AG09309 (cell line): ENCODE data around the gene NOP56.

ENCODE experiments used
- DNase-seq: peaks from one replicate; pipeline ENCODE4 v3.0.0-alpha.2; 2010; ENCODE audit warnings: low read depth
- H3K4me3 ChIP-seq: 2 replicates; pipeline ENCODE4 v1.5.1; 2011; ENCODE audit warnings: mild to moderate bottlenecking, low read depth, low read length, moderate library complexity; ENCODE audit not compliant: control insufficient read depth
- TF ChIP-seq, protein P1 (sequence below): IDR thresholded peaks from 2 replicates; pipeline ENCODE4 v1.5.1; 2011; ENCODE audit warnings: mild to moderate bottlenecking, low read depth, low read length, inconsistent platforms; ENCODE audit not compliant: insufficient read depth, control insufficient read depth; ENCODE audit errors: missing control alignments

The NOP56 gene

DNA sequence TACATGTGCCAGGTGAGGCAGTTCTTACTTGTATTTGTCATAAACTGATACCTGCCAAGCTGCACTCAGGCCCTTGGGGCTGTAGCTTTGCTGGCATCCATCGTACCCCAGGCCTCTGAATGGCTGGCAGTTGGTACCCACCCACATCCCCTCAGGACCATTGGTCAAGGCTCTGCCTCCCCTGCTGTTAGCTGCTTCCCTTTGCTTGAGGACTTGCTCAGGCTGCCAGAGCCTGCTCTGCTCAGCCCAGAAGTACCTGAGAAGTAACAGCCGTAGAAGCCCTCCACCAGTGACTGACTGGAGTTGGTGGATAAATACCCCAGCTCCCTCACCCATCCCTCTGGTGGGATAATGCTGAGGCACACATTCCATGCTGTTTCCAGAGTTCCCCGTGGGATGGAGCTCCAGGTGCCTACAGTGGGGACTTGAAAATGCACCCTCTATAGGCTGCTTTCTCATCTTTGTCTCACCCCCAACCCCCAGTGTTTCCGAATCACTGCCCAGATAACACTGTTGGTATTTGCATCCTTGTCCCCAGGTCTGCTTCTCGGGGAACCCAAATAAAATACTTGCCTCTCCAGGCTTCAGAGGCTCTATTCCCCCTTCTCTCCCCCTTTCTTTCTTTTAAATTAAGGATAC lies 47.5 kb downstream of the NOP56 start:
- H3K4me3 ChIP-seq = no peak overlapping the region
- TF ChIP-seq, protein P1, sequence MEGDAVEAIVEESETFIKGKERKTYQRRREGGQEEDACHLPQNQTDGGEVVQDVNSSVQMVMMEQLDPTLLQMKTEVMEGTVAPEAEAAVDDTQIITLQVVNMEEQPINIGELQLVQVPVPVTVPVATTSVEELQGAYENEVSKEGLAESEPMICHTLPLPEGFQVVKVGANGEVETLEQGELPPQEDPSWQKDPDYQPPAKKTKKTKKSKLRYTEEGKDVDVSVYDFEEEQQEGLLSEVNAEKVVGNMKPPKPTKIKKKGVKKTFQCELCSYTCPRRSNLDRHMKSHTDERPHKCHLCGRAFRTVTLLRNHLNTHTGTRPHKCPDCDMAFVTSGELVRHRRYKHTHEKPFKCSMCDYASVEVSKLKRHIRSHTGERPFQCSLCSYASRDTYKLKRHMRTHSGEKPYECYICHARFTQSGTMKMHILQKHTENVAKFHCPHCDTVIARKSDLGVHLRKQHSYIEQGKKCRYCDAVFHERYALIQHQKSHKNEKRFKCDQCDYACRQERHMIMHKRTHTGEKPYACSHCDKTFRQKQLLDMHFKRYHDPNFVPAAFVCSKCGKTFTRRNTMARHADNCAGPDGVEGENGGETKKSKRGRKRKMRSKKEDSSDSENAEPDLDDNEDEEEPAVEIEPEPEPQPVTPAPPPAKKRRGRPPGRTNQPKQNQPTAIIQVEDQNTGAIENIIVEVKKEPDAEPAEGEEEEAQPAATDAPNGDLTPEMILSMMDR = no peak
- DNase-seq = no peak

- no peak for DNase-seq
- H3K4me3 ChIP-seq = no peak overlapping the region
- TF ChIP-seq, protein P1 = no peak
Measured at GRCh38 chr20:2700913-2701620, 48.6 kb downstream of the NOP56 start.

DNA sequence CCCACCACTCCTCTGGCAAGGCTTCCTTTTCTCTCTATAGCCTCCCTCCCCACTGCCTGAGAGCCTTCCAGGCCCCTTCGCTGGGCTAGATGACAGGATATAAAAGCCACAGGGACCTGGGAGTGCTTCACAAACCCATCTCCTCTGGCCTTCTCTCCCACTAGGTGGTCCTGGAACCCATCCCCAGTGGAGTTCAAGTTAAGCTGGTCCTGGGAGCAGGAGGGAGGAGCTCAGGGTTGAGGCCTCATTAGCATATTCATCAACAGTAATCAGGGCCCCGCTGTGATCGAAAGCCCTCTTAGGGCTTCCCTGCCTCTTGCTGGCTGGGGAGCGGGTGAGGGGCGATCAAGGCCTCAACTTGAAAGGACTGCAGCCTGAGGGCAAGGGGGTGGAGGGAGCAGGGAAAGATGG lies 49.2 kb downstream of the NOP56 start:
- TF ChIP-seq, protein P1 = no peak
- H3K4me3 ChIP-seq = no peak overlapping the region
- no peak for DNase-seq

GRCh38 chr20:2703716-2704475 lies 51.5 kb downstream of the NOP56 start:
- TF ChIP-seq, protein P1 = no peak
- no peak overlapping the region for H3K4me3 ChIP-seq
- no peak for DNase-seq

DNA sequence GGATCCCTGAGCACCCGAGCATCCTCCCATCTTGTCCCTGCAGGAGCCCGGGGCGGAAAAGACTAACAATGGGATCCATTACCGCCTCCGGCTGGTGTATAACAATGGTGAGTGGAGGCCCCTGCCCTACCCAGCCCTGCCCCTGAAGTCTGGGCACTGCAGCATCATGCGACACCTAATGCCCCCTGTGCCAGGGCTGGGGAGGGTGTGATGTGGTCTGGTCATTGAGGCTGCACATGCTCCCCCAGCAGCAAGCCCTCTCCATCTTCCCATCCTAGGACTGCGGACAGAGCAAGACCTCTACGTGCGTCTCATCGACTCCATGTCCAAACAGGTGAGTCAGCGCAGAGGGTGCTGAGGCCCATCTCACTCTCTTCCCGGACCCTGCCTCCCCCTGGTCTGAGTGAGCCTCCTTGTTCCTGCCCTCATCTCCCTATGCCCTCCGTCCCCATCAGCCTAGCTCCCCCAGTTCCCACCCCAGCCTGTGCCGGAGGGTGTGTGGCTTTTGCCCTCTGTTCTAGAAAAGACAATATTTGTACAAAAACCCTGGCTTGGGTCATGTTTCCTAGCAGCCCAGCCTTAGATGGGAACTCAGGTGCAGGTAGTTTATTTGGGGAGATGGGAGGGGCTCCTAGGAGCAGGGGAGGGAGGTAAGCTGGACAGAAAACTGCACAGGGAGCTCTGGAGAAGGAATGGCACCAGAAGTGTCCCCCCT lies 53.7 kb downstream of the NOP56 start:
- no peak overlapping the region for H3K4me3 ChIP-seq
- TF ChIP-seq, protein P1 = no peak
- DNase-seq = no peak

- DNase-seq = no peak
- no peak overlapping the region for H3K4me3 ChIP-seq
- TF ChIP-seq, protein P1 = no peak
Measured at GRCh38 chr20:2706688-2707352, 54.4 kb downstream of the NOP56 start.
